NCI-H187 treated with DMSO at 0.1 percent for 48 hours (cell line): ENCODE measurements around the gene TEX44.
"Not testable (repeated sequence)": the region's sequence is repeated elsewhere in the genome, so short reads cannot be mapped to it uniquely, and the experiment has no call there.

Experiments used
- DNase-seq: peaks from one replicate; lab custom pipeline; 2025; lab: John Stamatoyannopoulos, UW

Gene TEX44

DNA sequence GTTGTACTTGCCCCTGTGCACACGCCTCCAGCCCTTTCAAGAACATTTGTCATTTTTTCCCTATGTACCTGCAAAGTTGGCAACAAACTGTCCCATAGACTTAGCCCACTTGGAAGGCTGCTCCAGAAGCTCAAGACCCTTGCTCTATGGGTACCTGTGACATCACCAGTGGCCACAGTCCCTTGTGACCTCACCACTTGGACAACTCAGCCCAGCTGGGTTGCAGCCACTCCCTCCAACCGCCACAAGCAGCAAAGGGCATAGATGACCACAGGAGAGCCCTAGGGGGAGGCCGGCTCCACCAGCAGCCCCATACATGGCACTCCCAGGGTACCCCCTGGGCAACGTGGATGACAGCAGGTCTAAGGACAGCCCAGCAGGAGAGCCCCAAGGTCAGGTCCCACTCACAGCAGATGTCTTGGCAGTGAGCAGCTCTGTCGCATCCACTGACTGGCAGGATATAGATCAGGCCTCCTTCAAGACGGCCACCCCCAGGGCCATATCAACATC is at the start of gene TEX44:
Gene TEX44, plus strand, starts transcription at position 229 of the 510 bp plus-strand sequence. Its CDS starts 88 bp downstream, at position 317.
- no peak for DNase-seq

- no peak for DNase-seq
Observed at GRCh38 chr2:231545105-231545902, 47.4 kb upstream of the TEX44 start.

DNA sequence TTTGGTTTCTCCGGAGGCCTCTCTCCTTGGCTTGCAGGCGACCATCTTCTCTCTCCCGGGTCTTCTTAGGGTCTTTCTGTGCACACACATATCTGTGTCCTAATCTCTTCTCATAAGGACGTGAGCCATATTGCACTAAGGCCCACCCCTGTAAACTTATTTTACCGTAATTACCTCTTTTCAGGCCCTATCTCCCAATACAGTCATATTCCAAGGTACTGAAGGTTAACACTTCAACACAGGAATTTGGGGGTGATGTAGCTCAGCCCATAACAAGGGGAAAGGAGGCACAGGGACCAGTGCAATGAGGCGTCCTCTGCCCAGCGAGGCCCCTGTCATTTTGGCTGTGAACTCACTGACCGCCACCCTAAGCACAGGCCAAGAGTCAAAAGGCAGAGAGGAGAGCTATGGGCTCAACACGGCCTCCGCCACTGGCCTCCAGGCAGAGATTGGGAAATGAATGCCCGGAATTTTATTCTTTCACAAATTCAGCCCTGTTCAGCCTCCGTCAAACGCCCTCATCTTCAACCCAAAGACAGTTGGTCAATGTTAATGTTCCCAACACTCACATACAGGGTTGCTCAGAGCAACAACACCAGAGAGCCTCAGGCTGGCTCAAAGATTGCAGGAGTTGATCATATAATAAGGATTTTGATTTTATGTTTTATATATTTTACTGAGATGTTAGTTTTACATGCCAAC is 46.5 kb upstream of the TEX44 start:
- DNase-seq, result no peak

DNA sequence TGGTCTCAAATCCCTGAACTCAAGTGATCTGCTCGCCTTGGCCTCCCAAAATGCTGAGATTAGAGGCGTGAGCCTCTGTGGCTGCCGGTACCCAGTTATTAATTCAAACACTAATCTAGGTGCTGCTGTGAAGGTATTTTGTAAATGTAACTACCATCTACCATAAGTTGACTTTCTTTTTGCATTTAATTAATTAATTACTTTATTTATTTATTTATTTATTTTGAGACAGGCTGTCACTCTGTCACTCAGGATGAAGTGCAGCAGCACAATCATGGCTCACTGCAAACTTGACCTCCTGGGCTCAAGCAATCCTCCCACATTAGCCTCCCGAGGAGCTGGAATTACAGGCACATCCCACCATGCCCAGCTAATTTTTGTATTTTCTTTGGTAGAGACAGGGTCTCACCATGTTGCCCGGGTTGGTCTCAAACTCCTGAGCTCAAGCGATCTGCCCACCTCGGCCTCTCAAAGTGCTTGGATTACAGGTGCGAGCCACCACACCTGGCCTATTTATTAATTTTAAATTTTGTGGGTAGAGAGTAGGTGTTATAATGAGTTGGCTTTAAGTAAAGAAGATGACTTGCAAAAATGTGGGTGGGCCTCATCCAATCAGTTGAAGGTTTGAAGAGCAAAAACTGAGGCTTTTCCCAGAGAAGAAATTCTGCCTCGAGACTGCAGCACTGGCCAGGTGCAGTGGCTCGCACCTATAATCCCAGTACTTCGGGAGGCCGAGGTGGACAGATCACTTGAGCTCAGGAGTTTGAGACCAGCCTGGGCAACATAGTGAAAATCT is 45.2 kb upstream of the TEX44 start:
- DNase-seq, result no peak

DNA sequence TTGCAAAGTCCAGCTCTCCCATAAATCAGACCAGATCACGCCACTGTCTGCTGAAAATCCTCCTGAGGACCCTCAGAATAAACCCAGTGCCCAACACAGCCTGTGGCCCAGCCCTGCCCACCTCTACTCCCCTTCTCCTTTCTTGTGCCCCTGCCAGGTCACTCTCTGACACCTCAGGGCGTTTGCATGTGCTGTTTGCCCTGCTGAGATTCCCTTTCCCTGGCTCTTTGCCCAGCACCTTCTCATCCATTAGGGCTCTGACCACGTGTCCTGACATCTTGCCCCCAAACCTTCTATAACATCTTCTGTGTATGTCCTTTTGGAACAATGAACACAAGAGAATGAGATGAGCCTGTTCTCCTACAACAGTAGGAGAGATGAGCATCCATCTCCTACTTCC is 43.9 kb upstream of the TEX44 start:
- DNase-seq, result no peak

DNA sequence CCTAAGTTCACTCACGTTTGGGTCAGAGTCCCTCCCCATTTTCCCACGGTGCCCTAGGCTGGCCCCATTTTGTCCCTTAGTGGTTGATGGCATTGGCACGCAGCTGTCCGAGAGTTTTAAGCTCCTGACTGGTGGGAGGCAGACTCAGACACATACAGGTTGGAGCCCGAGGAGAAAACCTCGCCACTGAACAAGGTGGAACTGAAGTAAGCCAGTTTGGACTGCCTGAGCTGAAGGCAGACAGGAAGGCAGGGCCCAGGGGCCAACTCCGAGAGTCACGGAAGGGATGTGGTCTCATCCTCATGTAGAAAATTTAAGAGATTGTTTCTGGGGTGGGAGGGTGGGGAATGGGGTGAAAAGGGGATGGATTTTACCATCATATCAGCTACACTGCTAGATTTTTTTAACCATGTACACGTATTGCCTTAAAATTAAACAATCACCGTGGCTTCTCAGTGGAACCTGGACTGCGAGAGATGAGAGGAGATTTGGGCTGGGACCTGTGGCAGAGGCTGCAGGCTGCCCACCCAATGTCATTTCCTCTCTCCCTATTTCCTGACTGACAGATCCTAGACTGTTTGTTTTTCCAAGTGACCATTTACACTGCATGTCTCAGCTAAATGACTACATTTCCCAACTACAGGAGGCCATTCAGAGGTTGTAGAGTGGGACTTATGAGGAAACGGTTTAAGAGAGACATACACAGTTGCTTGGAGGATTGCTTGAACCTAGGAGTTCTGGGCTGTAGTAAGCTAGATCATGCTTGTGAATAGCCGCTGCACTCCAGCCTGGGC is 43.0 kb upstream of the TEX44 start:
- DNase-seq, result no peak

- no peak for DNase-seq
Observed at GRCh38 chr2:231552752-231553151, 39.9 kb upstream of the TEX44 start.

- DNase-seq, result no peak
Observed at GRCh38 chr2:231554327-231554726, 38.3 kb upstream of the TEX44 start.

DNA sequence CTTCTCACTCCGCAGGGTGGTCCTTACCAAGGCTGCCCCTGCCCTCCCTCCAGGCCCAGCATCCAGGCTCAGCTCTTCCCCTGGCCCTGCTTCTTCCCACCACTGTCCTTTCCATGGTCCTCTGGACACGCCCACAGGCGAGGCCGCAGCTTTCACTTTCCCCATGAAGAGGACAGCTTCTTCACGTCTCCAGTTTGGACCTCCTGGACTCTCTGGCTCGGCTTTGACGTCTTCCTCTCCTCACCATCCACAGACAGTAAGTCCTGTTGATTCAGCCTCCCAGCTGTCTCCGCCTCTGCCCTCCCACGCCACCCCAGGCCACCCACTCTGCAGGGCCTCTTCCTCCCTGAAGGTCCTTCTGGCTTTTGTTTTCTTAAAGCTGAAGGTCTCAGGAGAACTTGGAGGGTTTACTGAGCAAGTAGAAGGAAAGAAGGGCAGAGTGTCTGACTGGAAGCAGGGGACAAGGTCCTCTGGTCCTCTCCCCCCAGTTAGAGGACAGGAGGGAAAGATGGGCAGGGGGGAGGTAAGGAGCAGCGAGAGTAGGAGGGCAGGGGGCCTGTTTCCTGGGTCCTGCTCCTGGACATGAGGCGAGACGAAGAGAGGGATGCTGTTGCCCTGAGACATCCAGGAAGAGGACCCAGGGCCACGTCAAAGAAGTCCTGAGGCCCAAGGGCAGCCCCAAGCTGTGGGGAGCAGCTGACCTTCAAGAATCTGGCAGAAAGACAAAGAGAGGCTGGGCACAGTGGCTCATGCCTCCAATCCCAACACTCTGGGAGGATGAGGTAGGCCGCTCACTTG is 37.7 kb upstream of the TEX44 start:
- no peak for DNase-seq

DNA sequence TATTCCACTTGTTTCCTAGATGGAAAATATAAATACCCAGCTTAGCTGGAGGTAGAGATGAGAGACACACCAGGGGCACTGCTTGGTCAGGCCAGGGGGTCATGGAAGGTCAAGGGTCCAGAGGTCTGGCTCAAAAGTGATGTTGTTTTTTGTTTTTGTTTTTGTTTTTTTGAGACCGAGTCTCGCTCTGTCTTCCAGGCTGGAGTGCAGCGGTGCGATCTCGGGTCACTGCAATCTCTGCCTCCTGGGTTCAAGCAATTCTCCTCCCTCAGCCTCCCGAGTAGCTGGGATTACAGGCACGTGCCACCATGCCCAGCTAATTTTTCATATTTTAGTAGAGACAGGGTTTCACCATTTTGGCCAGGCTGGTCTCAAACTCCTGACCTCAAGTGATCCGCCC is 36.2 kb upstream of the TEX44 start:
- DNase-seq, result not testable (repeated sequence)

GRCh38 chr2:231556981-231557380 is 35.7 kb upstream of the TEX44 start:
- no peak for DNase-seq

DNA sequence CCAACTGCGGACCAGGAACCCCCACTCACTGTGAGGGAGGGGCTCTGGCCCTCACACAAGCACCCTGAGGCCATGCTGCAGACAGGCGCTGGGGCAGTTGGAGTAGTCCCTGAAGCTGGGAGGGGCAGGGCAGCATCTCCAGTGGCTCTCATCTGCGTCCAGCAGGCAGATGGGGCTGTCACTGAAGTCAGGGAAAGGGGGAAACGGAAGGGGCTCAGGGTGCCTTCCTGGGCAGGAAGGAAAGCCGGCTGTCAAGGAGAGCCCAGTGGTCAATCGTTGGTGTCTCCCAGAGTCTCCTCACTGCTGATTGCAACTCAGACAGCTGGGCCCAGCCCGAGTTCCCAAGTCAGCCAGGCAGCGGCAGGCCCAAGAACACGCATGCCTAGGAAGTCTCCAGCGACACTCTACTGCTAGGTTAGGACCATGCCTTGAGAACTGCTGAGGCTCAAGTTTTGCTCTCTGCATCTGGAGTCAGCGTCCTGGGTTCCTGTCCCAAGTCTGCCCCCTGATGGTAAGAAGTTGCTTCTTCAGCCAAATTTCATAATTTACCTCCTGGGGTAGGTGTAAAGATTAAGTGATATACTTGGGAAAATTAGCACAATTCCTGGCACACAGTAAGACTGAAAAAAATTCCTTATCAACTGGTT is 35.0 kb upstream of the TEX44 start:
- no peak for DNase-seq

GRCh38 chr2:231563378-231563961 is 29.2 kb upstream of the TEX44 start:
- no peak for DNase-seq

DNA sequence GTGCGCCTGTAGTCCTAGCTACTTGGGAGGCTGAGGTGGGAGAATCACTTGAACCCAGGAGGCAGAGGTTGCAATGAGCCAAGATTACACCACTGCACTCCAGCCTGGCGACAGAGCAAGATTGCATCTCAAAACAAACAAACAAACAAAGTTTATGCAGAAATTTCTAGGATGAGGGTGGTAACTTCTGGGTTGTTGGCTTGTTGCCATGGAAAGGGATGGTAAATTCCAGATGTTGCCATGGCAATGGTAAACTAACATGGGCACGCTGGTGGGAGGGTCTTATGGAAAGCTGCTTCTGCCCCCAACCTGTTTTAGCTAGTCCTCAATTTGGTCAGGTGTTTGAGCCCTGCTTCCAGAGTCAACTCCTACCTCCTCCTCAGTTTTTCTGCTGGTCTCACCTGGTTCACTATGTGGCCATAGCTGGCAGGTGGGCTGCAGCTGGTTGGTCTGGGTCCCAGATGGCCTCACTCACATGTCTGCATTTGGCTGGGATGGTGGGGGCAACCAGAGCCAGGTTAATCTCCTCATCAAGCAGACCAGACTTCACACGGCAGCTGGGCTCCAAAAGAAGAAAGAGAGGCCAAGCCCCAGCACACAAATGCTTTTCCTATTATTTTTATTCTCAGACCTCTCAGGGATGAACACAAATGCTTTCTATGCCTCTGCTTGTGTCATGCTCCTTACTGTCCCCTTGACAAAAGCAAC is 26.6 kb upstream of the TEX44 start:
- no peak for DNase-seq

- no peak for DNase-seq
Observed at GRCh38 chr2:231567159-231567558, 25.5 kb upstream of the TEX44 start.

DNA sequence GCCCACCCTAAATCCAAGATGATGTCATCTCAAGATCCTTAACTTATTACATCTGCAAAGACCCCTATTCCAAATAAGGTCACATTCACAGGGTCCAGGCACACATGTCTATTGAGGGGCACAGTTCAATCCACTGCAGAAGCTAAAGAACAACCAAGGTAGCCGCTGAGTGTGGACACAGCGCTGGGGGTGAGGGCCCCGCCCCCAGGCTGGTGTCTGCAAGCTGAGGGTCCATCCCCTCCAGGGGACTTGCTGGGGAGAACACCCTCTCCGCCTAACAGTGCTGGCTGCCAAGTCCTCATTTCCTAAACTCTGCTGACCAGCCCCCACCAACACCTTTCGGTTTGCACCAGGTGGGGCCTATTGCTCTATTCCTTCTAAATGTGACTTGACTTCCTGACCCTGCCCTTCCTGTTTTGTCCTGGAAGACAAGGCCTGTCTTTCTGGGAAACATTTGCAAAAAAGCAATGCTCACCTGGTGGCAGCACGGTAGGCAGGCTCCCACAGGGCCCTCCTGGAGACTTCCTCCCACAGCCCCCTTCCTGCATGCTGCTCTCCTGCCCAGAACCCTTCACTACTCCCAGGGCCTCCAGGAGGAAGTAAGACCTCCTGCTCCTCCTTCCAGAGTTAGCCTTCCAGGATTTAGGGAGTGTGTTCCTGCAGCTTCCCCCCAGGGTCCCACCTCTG is 24.4 kb upstream of the TEX44 start:
- DNase-seq, result no peak

DNA sequence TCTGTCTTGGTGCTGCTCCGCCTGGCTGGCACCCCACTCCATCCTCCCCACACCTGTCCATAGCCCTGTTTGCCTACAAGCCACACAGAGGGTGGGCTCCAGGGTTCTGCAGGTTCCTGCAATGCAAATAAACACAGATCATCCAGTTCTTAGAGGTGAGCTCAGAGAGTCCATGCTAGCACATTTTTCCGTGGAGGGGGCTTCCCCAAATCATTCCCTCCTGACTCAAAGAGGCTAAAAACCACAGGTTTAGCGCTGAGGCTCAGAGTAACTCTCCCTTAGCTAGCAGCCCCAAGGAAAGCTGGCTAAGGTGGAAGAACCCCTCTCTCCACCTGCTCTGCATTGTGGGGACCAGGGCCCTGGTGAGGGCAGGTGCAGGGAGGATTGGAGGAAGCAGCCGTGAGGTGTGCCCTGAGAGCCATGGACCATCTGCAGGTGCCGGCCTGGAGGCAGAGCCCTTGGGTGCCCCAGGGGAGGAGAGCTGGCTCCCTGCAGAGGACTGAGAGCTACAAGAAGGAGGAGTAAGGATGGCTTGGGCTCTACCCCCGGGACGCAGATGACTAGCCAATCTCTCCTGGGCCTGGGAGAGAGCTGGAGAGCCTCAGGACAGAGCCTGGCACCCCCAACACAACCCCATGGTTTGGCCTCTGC is 23.8 kb upstream of the TEX44 start:
- no peak for DNase-seq

DNA sequence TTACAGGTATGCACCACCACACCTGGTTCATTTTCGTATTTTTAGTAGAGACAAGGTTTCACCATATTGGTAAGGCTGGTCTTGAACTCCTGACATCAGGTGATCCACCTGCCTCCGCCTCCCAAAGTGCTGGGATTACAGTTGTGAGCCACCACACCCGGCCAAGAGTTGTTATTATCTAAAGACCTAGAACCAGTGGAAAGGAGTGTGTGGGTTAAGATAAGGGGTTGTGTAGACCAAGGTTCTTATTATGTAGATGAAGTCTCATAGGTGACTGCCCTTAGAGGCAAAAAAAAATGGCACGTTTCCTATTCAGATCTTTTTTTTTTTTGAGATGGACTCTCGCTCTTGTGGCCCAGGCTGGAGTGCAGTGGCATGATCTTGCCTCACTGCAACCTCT is 21.7 kb upstream of the TEX44 start:
- not testable (repeated sequence) for DNase-seq
